ENCODE measurements around the gene ARRDC3. TPM values are rescaled to one million over a fixed set of nuclear protein-coding genes. Genes with fewer than 3 reads are reported as not detected.

ARRDC3 gene
- total RNA-seq, 1 experiment from 2014 or later: 2.8 TPM

DNA sequence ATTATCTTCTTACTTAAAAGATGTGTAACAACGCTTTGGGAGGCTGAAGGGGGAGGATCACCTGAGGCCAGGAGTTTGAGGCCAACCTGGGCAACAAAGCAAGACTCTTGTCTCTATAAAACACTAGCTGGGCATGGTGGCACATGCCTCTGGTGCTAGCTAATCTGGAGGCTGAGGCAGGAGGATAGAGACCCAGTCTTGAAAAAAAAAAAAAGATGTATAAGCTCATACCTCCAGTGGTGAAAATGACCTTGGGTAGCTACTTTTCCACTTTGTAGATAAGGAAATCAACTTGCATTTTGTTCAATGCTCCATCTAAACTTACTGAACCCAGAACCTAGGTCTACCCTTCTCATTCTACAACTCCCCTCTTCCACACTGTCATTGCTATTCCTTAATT lies 16.6 kb downstream of the ARRDC3 start:
- Histone ChIP-seq H3K27me3 (ENCODE audit: insufficient read depth, low read length) (no peaks in the 10 kb centered on the region), H2BK20ac (ENCODE audit: low read depth, low read length, poor library complexity, severe bottlenecking) (peak overlapping the region; percentile 26), H4K20me1 (ENCODE audit: control insufficient read depth, insufficient read depth, insufficient read length) (no peaks in the 10 kb centered on the region), H3K9me3 (ENCODE audit: control insufficient read depth, low read depth, low read length) (no peaks in the 10 kb centered on the region), H3K4me2 (ENCODE audit: insufficient read depth, insufficient read length, low read length) (no peak overlapping the region), H3T11ph (ENCODE audit: low read length) (no peak overlapping the region), H2BK12ac (ENCODE audit: insufficient read length, low read depth, low read length) (no peak overlapping the region), H2AFZ (ENCODE audit: low read length) (no peak overlapping the region), H3K79me1 (ENCODE audit: insufficient read depth, low read depth, low read length, poor library complexity, severe bottlenecking) (no peaks in the 10 kb centered on the region), H4K91ac (ENCODE audit: insufficient read length, low read depth, low read length) (no peak overlapping the region), H2AK5ac (ENCODE audit: insufficient read length, low read length) (no peak overlapping the region), H3K9ac (ENCODE audit: extremely low read depth, insufficient read length, low read length) (no peak overlapping the region), H3K23me2 (ENCODE audit: insufficient read length, low read depth, low read length, poor library complexity, severe bottlenecking) (no peaks in the 10 kb centered on the region), H3K79me2 (ENCODE audit: insufficient read depth, low read length) (no peaks in the 10 kb centered on the region), H3K4me1 (ENCODE audit: insufficient read depth, low read length) (no peaks in the 10 kb centered on the region), H3K4ac (ENCODE audit: low read depth, low read length) (no peak overlapping the region), H2BK15ac (ENCODE audit: low read depth, low read length) (no peak overlapping the region), H4K5ac (ENCODE audit: insufficient read length, low read depth, low read length) (no peak overlapping the region), H3K18ac (ENCODE audit: insufficient read length, low read depth, low read length) (no peak overlapping the region), H3K56ac (ENCODE audit: insufficient read length, low read depth, low read length) (no peak overlapping the region), H3K27ac (ENCODE audit: insufficient read length, low read depth, low read length) (no peak overlapping the region), H2BK5ac (ENCODE audit: insufficient read length, low read length) (no peak overlapping the region), H2BK120ac (ENCODE audit: low read depth, low read length, poor library complexity, severe bottlenecking) (no peak overlapping the region), H4K8ac (replicated peaks; ENCODE audit: insufficient read length, low read depth, low read length) (no peak overlapping the region), H3K14ac (ENCODE audit: insufficient read depth, low read length) (no peak overlapping the region), H3K23ac (ENCODE audit: insufficient read length, low read depth, low read length) (no peak overlapping the region)
- no peak for DNase-seq
- Mint-ChIP-seq H3K4me3 (no peak overlapping the region), H3K27ac (peak overlapping the region in 1 of 3 experiments; percentile 65; a peak in 1 of 7 replicates), H3K27me3 (ENCODE audit: low read depth) (no peaks in the 10 kb centered on the region), H3K4me1 (no peaks in the 10 kb centered on the region), H3K36me3 (ENCODE audit: insufficient read depth in 1 of 3, low read depth in 3 of 3) (peaks cover 11 to 34% (median 15%) of the 10 kb centered on the region in 3 experiments; a peak in 6 of 7 replicates), H3K9me3 (no peaks in the 10 kb centered on the region)
- no CpG with 5 or more reads among the region's 1 CpG for WGBS (ENCODE audit: extremely low coverage, insufficient read length, low lambda C conversion rate)
- TF ChIP-seq, protein P1, sequence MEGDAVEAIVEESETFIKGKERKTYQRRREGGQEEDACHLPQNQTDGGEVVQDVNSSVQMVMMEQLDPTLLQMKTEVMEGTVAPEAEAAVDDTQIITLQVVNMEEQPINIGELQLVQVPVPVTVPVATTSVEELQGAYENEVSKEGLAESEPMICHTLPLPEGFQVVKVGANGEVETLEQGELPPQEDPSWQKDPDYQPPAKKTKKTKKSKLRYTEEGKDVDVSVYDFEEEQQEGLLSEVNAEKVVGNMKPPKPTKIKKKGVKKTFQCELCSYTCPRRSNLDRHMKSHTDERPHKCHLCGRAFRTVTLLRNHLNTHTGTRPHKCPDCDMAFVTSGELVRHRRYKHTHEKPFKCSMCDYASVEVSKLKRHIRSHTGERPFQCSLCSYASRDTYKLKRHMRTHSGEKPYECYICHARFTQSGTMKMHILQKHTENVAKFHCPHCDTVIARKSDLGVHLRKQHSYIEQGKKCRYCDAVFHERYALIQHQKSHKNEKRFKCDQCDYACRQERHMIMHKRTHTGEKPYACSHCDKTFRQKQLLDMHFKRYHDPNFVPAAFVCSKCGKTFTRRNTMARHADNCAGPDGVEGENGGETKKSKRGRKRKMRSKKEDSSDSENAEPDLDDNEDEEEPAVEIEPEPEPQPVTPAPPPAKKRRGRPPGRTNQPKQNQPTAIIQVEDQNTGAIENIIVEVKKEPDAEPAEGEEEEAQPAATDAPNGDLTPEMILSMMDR (conservative IDR thresholded peaks at IDR 0.05): no peak

Data from H9 (cell line).